Activated T-cell treated with anti-CD3 and anti-CD28 coated beads for 1 hour (primary cell): ENCODE measurements around the gene KCNJ15.
A peak's percentile ranks its signal among the peaks of the same experiment; 100 is the strongest.
"Not testable (repeated sequence)": the region's sequence is repeated elsewhere in the genome, so short reads cannot be mapped to it uniquely, and the experiment has no call there.

Experiments
- DNase-seq: peaks from one replicate; pipeline ENCODE4 v3.0.0-alpha.2; 2020; ENCODE audit warnings: low read depth

Gene KCNJ15

DNA sequence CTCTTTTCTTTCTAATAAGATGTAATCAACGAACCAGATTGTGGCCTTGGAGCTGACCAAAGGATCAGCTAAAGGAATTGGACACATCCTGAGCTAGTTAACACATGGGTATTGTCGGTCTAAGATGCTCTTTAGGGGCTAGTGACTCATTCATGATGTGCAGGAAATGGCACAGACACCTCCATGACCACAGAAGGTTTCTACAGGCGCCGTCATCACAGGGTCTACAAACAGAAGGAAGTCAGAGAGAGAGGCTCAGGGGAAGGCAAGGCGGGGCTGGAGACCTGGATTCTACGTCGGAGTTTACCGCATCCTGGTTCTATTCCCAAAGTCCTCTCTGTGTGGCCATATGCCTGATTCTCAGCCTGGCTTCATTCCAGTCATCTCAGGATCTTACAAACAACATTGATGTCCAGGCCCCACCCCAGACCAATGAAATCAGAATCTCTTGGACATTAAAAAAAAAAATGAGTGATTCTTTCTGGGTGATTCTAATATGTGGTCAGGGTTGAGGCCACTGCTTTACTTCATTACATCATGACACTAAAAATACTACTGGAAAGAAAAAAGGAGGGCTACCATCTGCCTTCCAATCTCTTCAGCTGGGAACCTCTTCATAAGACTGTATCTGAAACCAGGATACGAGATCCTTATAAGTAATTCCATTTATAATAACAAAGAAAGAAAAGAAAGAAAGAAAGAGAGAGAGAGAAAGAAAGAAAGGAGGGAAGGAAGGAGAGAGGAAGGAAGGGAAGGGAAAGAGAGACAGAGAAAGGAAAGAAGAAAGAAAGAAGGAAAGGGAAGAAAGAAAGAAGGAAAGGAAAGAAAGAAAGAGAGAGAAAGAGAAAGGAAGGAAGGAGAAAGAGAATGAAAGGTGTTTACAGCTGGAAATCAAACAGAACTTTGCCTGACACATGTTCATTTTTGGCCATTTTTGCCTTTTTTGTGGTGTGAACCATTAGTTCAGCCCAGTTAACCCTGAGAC is 11.6 kb upstream of the KCNJ15 start:
- peak; percentile 30 for DNase-seq

DNA sequence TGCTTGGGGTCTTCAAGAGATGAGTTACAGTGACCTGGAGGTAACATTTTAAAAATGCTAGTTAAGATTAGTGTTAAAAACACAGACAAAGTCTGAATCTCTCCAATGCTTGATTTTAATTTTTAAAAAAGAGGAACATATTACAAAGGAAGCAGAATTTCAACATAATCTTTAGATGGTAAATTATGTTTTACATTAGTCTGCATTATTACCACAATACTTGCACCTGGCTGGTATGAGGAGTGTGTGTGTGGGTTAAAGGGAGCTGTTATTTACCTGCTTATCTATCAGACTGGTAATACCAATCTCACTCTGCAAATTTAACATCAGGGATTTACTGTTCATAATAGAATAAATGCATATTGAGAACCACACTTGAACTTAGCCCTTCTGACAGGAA is 10.3 kb upstream of the KCNJ15 start:
- DNase-seq: no peak

DNA sequence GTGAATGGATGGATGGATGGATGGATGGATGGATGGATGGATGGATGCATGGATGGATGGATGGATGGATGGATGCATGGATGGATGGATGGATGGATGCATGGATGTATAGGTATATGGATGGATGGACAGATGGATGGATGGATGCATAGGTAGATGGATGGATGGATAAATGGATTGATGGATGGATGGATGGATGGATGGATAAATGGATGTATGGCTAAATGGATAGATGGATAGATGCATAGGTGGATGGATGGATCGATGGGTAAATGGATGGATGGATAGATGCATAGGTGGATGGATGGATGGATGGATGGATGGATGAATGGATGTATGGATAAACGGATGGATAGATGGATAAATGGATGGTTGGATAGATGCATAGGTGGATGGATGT is 9.7 kb upstream of the KCNJ15 start:
- not testable (repeated sequence) for DNase-seq

DNA sequence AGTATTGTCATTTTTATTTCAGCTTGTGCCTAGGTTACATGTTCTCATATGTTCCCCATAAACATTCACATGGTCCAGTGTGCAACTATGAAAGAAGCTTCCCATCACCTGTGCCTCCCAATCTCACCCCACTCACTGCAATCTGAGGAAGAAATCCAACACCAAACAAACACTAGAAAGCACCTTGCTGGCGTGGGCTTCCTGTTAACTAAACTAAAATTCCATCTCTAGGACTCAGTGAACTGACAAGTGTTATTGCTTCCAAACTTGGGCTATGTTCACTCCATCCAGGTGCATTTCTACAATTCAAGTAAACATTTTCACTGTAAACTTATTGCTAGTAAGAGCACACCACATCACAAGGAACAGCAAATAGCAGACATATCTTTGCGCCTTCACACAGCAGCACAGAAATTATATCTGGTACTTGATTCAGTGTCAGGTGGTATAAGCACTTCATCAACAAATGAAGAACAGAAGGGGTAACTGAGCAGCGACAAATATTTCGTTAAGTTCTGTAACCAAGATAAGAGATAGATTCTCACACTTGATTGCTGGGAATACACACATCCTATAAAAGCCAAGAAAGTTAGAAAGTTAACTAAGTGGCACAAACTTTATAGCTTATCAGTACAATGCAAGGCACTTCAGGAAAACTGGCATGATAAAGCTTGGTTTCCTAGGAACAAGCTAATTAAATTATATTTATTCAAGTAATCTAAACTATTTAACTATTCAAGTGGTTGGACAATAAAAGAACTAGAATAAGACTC is 8.9 kb upstream of the KCNJ15 start:
- DNase-seq: no peak

DNA sequence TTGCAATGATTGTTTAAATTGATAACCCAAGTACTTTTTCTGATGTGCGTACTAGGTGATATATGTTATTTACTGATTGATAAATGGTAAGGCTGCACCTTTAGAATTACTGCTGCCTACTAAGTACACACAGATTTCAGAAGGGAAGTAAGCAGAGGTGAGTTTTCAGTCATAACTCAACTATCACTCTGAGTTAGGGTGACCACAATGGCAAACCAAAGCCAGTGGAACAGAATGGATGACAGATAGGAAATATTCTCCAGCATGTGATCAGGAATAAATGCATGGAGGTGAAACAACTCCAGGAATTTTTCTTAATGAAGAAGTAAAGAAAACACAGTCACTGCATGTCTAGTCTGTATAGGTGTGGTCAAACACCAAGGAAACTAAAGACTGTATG is 7.5 kb upstream of the KCNJ15 start:
- DNase-seq: no peak

DNA sequence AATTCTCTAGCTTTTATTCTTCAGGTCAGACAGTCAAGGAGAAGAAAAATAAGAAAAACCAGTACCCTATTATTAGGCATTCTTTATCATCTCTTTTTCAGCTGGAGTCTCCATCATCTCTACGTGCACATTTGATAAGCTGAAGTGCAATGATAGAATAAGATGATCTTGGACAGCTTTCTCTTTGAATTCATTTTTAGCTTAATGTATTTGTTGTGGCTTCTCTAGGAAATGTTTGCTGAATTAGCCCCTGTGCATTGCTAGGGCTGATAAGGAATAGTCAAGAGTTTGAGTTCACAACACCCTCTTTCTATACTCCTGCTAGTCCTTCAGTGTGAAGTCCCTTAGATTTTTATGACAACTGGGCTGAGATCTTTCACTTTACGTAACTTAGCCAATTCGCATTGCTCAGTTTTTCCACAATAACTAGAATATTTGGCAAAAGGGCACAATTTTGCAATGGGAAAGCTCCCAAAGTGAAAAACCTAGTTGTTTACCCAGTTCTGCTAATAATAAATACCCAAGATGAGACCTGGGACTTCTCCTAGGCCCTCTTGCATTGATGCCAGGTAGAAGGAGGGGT is 7.0 kb upstream of the KCNJ15 start:
- DNase-seq: no peak

DNA sequence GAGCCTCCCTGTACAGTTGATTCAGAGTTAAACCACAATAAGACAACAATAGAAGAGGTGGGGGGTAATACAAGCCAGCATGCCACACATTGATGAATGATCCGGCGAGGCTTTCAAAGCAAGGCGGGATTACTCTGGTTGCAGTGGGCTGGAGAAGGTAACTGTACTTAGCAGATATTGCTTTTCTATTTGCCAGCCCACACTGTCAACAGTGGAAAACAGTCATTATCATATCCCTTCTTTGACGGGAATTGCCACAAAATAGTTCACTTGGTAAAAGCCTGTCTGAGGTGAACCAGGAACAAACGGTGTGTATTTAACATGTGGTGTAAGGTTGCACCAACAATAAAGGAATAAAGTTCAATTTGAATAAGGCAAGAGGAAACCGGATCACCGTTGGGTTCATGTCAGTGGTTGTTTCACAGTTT is 5.8 kb upstream of the KCNJ15 start:
- DNase-seq: no peak

DNA sequence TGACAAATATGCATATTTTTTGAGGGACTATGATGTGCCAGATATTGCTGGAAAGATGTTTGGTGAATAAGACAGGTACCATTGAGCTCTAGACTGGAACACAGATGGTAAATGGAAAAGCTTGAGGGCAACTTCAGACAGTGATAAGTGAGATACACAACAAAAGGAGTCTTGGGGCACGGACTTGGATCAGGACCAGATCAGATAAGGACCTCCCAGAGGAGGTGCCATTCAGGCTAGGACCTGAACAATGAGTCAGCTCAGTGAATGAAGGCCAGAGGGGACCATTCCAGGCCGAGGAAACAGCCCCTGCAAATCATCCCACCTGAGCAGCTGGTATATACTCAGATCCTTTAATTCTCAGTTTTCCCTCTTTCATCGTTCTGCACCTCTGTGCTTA is 1.8 kb upstream of the KCNJ15 start:
- DNase-seq: no peak

DNA sequence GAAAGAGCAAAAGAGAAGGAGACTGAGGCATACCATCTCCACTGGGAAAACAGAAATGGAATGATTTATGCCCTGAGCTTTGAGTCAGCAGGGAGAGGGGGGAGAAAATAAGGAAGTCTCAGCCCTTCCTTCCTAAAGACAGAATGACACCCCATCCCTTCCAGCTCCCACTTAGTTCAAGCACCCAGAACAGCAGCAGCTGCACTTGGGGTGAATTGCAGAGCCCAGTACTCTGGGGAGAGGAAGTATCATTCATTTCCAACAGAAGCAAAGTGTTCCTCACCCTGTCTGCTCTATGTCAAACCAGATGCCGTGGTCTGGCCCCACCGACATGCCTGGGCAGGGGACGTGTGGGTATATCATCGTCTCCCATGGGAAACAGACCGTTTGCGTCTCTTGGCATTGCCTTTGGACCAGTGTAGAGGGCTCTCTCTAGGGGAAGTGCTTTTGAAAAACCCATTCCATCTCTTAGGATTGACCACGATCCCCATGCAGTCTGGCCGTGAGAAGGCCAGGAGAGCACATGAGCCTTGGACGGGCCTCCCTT is 1.1 kb upstream of the KCNJ15 start:
- DNase-seq: no peak

DNA sequence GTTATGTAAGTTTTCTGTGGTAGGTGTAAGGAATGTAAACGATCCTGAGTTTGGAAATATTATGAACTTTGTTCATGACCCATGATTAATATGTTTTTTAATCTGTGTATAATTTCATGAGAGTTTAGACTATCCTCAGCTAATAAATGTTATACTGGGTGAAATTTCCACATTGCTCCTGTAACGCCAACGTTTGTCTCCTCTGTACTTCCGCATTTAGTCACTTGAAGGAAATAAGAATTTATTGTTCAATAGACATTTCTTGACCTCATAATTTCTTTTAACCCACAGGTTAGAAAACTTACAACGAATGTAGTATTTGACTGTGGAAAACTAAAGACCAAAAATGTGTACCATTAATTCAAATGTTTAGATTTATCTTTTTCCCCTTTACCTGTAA is 876 bp downstream of the KCNJ15 start:
- no peak for DNase-seq

DNA sequence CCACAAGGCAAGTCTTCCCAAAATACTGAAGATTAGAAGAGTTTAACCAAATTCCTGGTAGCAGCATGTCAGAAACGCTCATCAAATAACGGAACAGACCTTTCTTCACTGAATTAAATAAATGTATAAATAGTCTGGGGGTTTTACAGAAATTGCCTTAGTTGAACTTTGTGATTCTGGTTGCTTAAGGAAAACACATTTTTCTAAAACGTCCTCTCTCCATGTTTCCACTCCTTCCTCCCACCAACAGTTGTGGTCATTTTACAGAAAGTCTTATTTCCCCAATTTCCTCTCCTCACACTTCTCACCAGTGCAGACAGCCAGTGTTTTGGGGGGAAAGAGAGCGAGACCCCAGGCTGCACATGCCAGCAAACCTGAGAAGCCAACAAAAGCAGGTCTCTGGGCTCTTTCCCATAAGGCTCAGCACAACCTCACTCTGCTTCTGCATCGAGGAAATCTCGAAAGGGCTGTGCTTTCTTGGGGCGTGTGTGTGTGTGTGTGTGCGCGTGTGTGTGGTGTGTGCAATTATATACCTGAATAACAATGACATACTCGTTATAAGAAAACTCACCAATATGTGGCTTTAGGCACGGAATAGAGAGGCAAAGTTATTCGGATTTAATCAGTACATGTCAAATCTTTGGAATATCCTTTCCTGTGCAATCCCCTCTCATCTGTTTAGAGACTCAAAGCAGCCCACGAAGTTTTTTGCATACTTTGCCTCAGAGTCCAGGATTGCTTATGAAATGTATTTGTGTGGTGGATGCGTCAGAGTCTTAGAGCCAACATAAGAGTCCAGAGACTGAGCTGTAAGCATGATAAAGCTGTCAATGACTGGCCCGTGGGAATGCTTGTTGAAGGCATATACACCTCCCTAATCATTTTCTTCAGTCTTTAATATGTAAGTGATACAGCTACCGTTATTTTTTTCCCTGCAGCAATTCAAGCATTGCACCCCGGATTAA is 2.0 kb downstream of the KCNJ15 start:
- no peak for DNase-seq

DNA sequence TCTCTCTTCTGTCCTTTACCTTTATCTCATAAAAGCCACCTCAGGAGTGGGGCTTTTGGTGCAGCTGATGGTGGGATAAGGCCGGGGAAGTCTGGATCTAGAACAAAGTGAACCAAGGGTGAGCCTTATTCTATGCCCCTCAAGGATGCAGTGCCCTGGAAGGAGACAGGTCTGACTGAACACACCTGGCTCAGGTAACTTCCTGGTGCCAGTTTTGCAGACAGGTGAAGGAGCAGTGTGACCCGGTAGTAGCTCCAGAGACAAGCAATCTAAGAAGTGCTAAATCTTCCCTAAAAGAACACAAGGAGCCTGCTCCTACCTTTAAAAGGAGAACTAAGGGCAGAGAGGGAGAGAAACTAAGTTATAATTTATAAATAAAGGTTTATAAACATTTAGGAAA is 2.9 kb downstream of the KCNJ15 start:
- DNase-seq: no peak

DNA sequence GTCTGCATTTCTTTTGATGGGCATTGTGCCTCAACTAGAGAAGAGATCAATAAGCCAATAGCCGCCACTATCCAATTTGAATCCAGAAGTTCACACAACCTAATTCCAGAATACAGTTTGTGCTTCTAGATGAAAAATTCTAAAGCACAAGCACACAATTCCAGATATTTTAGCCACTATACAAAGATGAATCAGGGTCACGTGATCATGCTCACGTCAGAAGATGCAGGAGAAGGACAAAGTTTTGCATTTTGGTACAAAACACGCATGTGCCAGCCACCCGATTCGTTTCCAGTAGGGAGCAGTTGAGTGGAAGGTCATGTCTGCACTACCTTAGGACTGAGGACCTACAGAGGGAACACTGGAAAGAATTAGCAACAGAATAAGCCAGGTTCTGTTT is 3.6 kb downstream of the KCNJ15 start:
- no peak for DNase-seq

DNA sequence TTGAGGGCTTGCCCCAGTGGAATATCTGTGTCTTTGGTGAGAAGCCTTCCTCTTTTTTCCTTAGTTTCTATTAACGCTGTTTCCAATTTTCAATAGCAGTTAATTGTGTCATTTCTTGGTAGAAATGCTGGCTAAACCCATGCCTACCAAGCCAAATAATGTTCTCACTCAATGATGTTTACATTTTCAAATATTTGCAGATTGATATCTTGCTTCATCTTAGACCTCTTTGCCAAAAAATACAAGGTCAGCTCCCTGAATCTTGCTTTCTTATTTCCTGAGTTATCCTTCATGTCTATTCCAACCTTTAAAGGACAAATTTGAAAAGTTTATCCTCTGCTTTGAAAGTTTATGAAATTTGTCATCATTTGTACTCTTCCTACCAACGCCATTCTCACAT is 5.1 kb downstream of the KCNJ15 start:
- DNase-seq: no peak

DNA sequence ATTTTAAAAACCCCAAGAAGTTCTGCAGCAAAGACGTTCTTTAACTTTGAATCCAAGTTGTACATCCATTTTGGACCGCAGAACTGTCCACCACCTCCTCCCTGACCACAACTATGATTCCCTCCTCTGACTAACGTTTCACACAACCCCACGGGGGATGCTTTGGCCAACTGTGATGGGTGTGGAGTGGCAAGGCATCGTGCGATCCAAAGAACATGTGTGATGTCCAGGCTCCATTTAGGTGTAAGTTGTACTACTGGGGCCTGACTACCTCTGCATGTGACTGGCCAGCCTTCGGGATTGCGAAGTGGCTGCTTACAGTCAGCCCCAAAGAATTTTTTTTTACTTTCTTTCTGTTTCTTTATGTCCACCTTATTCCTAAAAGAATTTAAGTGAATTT is 6.7 kb downstream of the KCNJ15 start:
- DNase-seq: no peak

DNA sequence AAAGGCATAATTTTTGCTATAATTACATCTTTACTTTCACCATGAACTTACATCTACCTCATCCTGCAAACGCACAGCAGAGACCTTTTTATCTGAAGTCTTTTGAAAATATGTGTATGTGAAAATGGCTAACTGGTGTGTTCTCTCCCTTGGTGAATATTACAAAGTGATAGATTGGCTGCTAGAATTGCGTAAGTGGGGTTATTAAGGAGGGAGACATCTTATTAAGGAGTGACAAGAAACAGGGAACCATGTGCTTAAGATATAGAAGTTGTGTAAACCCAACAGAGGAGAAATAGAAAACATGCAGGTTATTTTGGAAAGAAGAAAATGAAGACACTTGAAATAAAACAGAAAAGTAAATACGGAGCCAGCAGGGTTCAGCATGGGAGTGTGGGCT is 7.8 kb downstream of the KCNJ15 start:
- no peak for DNase-seq

DNA sequence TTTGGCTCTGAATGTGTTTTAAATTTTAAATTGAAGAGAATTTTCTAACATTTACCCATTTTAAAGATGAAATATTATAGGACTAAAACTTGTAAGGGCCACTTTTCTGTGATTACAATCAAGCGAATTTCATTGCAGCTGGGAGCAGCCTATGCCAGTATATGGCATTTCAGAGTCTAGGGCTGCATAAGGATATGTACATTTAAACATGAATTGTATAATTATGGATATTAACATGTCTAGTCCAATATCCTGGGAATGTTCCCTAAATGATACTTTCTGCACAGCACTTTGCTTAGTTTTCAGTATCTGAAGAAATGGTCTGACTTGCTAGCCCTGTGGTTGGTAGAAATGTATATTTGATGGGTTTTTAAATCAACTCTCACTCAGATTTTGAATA is 8.4 kb downstream of the KCNJ15 start:
- no peak for DNase-seq

DNA sequence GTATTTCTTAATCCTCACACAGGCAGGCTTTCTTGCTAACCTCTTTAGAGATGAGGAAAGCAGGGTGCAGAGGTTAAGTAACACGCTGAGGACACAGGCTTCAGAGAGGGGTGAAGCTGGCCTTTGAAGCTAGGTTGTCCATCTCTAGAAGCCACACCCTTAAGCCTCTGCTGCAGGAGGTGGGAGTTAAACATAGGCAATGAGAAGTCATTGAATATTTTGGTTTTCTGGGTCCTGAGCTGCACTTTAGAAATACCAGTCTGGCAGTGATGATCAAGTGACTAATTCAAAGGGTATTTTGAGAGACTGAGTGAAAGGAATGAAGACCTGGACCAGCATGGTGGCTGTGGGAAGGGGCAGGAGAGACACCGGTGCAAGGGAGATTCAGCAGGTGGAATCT is 9.9 kb downstream of the KCNJ15 start:
- DNase-seq: no peak

DNA sequence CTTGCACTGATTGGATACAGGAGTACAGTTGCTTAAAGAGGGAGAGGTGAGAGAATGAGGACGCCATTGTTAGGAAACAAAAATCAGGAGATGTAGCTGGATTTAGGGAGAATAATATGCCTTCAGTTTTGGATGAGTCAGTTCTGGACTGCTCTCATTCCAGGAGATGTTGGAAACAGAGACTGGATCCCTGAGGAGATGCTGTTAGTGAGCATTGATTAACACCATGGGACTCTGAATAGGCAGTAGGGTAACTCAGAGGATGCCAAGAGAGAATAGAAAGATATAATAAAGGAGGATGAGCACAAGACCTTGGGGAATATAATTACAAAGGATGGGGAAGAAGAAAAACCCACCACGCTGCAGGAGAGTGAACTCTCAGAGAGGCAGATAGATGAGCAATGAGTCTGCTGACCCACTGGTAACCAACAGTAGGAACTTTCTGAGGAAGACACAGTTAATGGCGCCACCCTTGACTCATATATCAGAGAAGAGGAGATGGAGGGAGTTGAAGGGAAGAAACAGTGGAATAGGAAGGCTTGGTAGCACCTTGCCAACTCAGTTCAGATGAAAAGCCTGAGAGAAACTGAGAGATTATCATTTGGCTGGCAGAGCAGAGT is 10.5 kb downstream of the KCNJ15 start:
- DNase-seq: no peak

DNA sequence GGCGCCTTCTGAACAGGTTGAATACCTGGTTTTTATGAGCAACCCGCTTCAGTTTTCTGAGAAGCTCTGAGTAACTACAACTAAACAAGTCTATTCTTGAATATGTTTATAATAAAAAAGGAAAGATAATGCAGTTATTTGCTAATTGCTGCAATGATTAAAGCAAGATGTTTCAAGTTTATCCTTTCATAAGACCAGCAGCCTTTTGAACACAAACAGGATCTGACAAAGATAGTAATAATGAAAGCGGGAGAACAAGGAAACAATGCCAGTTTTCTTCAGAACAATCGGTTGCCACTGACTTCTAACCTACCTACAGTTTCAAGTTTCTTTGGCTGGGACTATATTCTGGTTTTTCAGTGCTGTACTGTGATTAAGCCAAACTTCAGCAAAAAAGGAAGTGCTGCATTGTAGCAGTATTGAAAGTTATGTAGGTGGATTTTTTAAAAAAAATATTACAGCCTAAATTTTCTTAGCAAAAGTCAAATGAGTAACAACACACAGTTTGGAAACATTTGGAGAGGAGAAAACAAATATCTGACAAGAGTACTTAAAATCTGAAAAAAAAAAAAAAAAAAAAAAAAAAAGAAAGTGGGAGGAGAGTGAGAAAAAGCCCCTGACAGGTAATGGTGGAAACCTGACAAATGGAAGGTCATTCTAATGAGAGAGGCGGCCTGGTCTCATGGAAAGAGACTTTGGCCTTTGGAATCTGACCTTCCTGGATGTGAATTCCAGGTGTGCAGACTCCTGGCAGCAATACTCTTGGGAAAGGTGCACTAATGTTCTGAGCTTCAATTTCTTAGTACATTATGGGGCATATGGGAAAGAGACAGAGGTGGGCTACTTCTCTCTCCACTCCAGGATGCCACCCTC is 11.4 kb downstream of the KCNJ15 start:
- DNase-seq: no peak
